IMR-90 (cell line): ENCODE results near the gene RNF223. TPM values are rescaled to one million over a fixed set of nuclear protein-coding genes. Genes with fewer than 3 reads are reported as not detected.

Source experiments
- ATAC-seq: fragments of 200-7000 bp; cut with Tn5 transposase; 2 replicates; pipeline ENCODE4 v1.9.1; 2020; ENCODE audit warnings: low read depth, mild to moderate bottlenecking, moderate library complexity
- BruUV-seq: library from RNA; stranded (reverse); fragments of 400-500 nt; replicated peaks from 2 replicates; lab custom pipeline; 2021; lab: Mats Ljungman, UMichigan
- CTCF ChIA-PET: fragments of 300-600 bp; formaldehyde crosslinking; extraction: SDS; loops from one replicate; lab custom pipeline; 2021; ENCODE audit warnings: antibody characterized with exemption; lab: Yijun Ruan, JAX
- POLR2A ChIA-PET: fragments of 300-600 bp; sonication (Branson Sonifier 250); formaldehyde crosslinking; loops from one replicate; lab custom pipeline; 2022; ENCODE audit warnings: antibody characterized with exemption; ENCODE audit not compliant: unreplicated experiment; lab: Charles Lee
- DNase-seq: peaks from one replicate; pipeline ENCODE4 v3.0.0; 2013
- H2AFZ ChIP-seq: replicated peaks from 2 replicates; pipeline ENCODE3; 2013; ENCODE audit warnings: low read length, mild to moderate bottlenecking; ENCODE audit not compliant: poor library complexity
- H2AK5ac ChIP-seq: 2 replicates; pipeline ENCODE4 v1.6.1; 2013; ENCODE audit warnings: low read depth, low read length, inconsistent platforms
- H2AK9ac ChIP-seq: replicated peaks from 2 replicates; pipeline ENCODE3; 2013; ENCODE audit warnings: mild to moderate bottlenecking, low read depth, low read length, moderate library complexity; ENCODE audit not compliant: poor library complexity
- H2BK120ac ChIP-seq: 2 replicates; pipeline ENCODE4 v1.6.1; 2013; ENCODE audit warnings: low read depth, low read length, inconsistent platforms
- H2BK15ac ChIP-seq: 3 replicates; pipeline ENCODE4 v1.6.1; 2013; ENCODE audit warnings: low read depth, low read length, inconsistent platforms
- H2BK20ac ChIP-seq: 2 replicates; pipeline ENCODE4 v1.6.1; 2013; ENCODE audit warnings: low read depth, mild to moderate bottlenecking, inconsistent platforms, low read length, moderate library complexity
- H2BK5ac ChIP-seq: 2 replicates; pipeline ENCODE4 v1.6.1; 2013; ENCODE audit warnings: mild to moderate bottlenecking, low read depth, low read length, inconsistent platforms; ENCODE audit not compliant: poor library complexity, severe bottlenecking
- H3K14ac ChIP-seq: replicated peaks from 2 replicates; pipeline ENCODE4 v1.6.1; 2013; ENCODE audit warnings: low read depth, low read length, inconsistent platforms
- H3K18ac ChIP-seq: 2 replicates; pipeline ENCODE4 v1.6.1; 2013; ENCODE audit warnings: low read depth, low read length, control low read depth
- H3K23ac ChIP-seq: 2 replicates; pipeline ENCODE4 v1.6.1; 2013; ENCODE audit warnings: low read depth, low read length, inconsistent platforms
- H3K27ac ChIP-seq: 2 replicates; pipeline ENCODE4 v1.5.1; 2013; ENCODE audit warnings: mild to moderate bottlenecking, control low read depth, low read length; ENCODE audit not compliant: insufficient read depth
- H3K27me3 ChIP-seq: 2 replicates; pipeline ENCODE4 v1.6.1; 2013; ENCODE audit warnings: low read length; ENCODE audit not compliant: control insufficient read depth, insufficient read depth
- H3K36me3 ChIP-seq: 2 replicates; pipeline ENCODE4 v1.6.1; 2013; ENCODE audit warnings: low read length, mixed read lengths; ENCODE audit not compliant: control insufficient read depth, insufficient read depth
- H3K4ac ChIP-seq: 2 replicates; pipeline ENCODE4 v1.6.1; 2013; ENCODE audit warnings: low read depth, low read length, inconsistent platforms
- H3K4me1 ChIP-seq: 2 replicates; pipeline ENCODE4 v1.6.1; 2013; ENCODE audit warnings: low read length, mixed read lengths; ENCODE audit not compliant: control insufficient read depth, insufficient read depth
- H3K4me2 ChIP-seq: 2 replicates; pipeline ENCODE4 v1.6.1; 2013; ENCODE audit warnings: low read depth, mild to moderate bottlenecking, control low read depth, low read length, moderate library complexity
- H3K4me3 ChIP-seq: 2 replicates; pipeline ENCODE4 v1.5.1; 2013; ENCODE audit warnings: low read depth, mild to moderate bottlenecking, control low read depth, low read length, moderate library complexity; ENCODE audit not compliant: insufficient read depth
- H3K56ac ChIP-seq: 2 replicates; pipeline ENCODE4 v1.6.1; 2013; ENCODE audit warnings: low read length, inconsistent platforms; ENCODE audit not compliant: insufficient read depth; ENCODE audit errors: extremely low read depth
- H3K79me1 ChIP-seq, 2 experiments: 2 replicates each; pipeline ENCODE4 v1.6.1; 2013; ENCODE audit warnings: low read length in 2 of 2, inconsistent platforms in 1 of 2, low read depth in 1 of 2
- H3K9ac ChIP-seq: 2 replicates; pipeline ENCODE4 v1.6.1; 2013; ENCODE audit warnings: low read depth, low read length, control low read depth
- H3K9me1 ChIP-seq: 2 replicates; pipeline ENCODE4 v1.6.1; 2013; ENCODE audit warnings: low read length, inconsistent platforms; ENCODE audit not compliant: insufficient read depth
- H3K9me3 ChIP-seq: 2 replicates; pipeline ENCODE4 v1.6.1; 2013; ENCODE audit warnings: low read length; ENCODE audit not compliant: control insufficient read depth, insufficient read depth
- H4K20me1 ChIP-seq: 2 replicates; pipeline ENCODE4 v1.6.1; 2013; ENCODE audit warnings: low read length, inconsistent platforms; ENCODE audit not compliant: insufficient read depth
- H4K5ac ChIP-seq: 2 replicates; pipeline ENCODE4 v1.6.1; 2013; ENCODE audit warnings: mild to moderate bottlenecking, low read depth, low read length, control low read depth
- H4K8ac ChIP-seq, 2 experiments: 2 replicates each; pipeline ENCODE4 v1.6.1; 2013; ENCODE audit warnings: low read depth in 2 of 2, low read length in 2 of 2, control low read depth in 1 of 2, inconsistent platforms in 1 of 2
- H4K91ac ChIP-seq: 2 replicates; pipeline ENCODE4 v1.6.1; 2013; ENCODE audit warnings: low read depth, low read length, inconsistent platforms; ENCODE audit not compliant: insufficient read depth
- BHLHE40 ChIP-seq: fragments of 150-350 bp; IDR thresholded peaks from 2 replicates; pipeline ENCODE4 v1.6.1; 2016; ENCODE audit warnings: mild to moderate bottlenecking, low read depth, low read length
- CEBPB ChIP-seq: IDR thresholded peaks from 2 replicates; pipeline ENCODE4 v1.6.1; 2012; ENCODE audit warnings: low read depth, low read length, improper control_type of control experiment
- CHD1 ChIP-seq: IDR thresholded peaks from 2 replicates; pipeline ENCODE4 v1.6.1; 2012; ENCODE audit warnings: low read depth, low read length, improper control_type of control experiment
- CTCF ChIP-seq: conservative IDR thresholded peaks from 2 replicates; pipeline ENCODE4 v1.5.1; 2012; ENCODE audit warnings: mild to moderate bottlenecking, low read depth, low read length, improper control_type of control experiment
- ELK1 ChIP-seq: fragments of 150-350 bp; IDR thresholded peaks from 2 replicates; pipeline ENCODE4 v1.6.1; 2016; ENCODE audit warnings: low read depth, mild to moderate bottlenecking, low read length, moderate library complexity, borderline replicate concordance
- FOS ChIP-seq: fragments of 150-350 bp; IDR thresholded peaks from 2 replicates; pipeline ENCODE4 v1.6.1; 2016; ENCODE audit warnings: low read depth, low read length
- MAFK ChIP-seq: IDR thresholded peaks from 2 replicates; pipeline ENCODE4 v1.6.1; 2012; ENCODE audit warnings: low read depth, low read length, improper control_type of control experiment
- MAZ ChIP-seq: IDR thresholded peaks from 2 replicates; pipeline ENCODE4 v1.6.1; 2012; ENCODE audit warnings: low read depth, mild to moderate bottlenecking, low read length, improper control_type of control experiment, moderate library complexity, borderline replicate concordance
- MXI1 ChIP-seq: IDR thresholded peaks from 2 replicates; pipeline ENCODE4 v1.6.1; 2012; ENCODE audit warnings: low read depth, mild to moderate bottlenecking, low read length, moderate library complexity, borderline replicate concordance
- NFE2L2 ChIP-seq: fragments of 150-350 bp; IDR thresholded peaks from 2 replicates; pipeline ENCODE4 v1.6.1; 2016; ENCODE audit warnings: low read depth, mild to moderate bottlenecking, low read length
- POLR2A ChIP-seq: IDR thresholded peaks from 2 replicates; pipeline ENCODE4 v1.6.1; 2012; ENCODE audit warnings: mild to moderate bottlenecking, low read depth, low read length
- RAD21 ChIP-seq: IDR thresholded peaks from 2 replicates; pipeline ENCODE4 v1.6.1; 2012; ENCODE audit warnings: low read length, improper control_type of control experiment
- RCOR1 ChIP-seq: IDR thresholded peaks from 2 replicates; pipeline ENCODE4 v1.6.1; 2012; ENCODE audit warnings: mild to moderate bottlenecking, low read length, improper control_type of control experiment; ENCODE audit not compliant: insufficient replicate concordance
- RFX5 ChIP-seq: IDR thresholded peaks from 2 replicates; pipeline ENCODE4 v1.8.0; 2012; ENCODE audit warnings: low read depth, mild to moderate bottlenecking, low read length, moderate library complexity
- SMC3 ChIP-seq: fragments of 150-350 bp; IDR thresholded peaks from 2 replicates; pipeline ENCODE4 v1.6.1; 2016; ENCODE audit warnings: low read depth, mild to moderate bottlenecking, antibody characterized with exemption, low read length, moderate library complexity
- WGBS, 2 experiments: methylation state at CpG; one replicate each; pipeline versions ENCODE4 v1.1.5 to v1.1.7; 2013; ENCODE audit warnings: missing lambda C conversion rate in 2 of 2; ENCODE audit not compliant: insufficient read length in 1 of 2; ENCODE audit errors: extremely low coverage in 2 of 2; 5-methylcytosine and 5-hydroxymethylcytosine counted together
- dilution Hi-C: fragments of 300-500 bp; cut with HindIII; formaldehyde crosslinking; loops from one replicate; pipeline ENCODE4 v1.14.3; 2018; ENCODE audit warnings: low sequenced_read_pairs; ENCODE audit not compliant: unreplicated experiment
- in situ Hi-C: fragments of 300-500 bp; cut with MboI; formaldehyde crosslinking; loops from 3 replicates; pipeline ENCODE4 v1.14.3; 2019; ENCODE audit warnings: low sequenced_read_pairs, inconsistent platforms, mixed read lengths
- intact Hi-C: fragments of 100-400 bp; cut with micrococcal nuclease; formaldehyde crosslinking; loops from 2 replicates; pipeline ENCODE4 v1.10.0; 2022
- polyA plus RNA-seq, 3 experiments: library from polyadenylated mRNA; depleted of rRNA; stranded (reverse); fragments of >200 nt; gene quantifications; 2 replicates each; pipeline ENCODE4 v1.2.3, GENCODE V29; 2012; ENCODE audit warnings: low replicate concordance in 1 of 3
- total RNA-seq: library from RNA; depleted of rRNA; stranded (reverse); fragments of >200 nt; gene quantifications from 2 replicates; pipeline ENCODE4 v1.2.3, GENCODE V29; 2012
- TF ChIP-seq, protein P1 (sequence below): fragments of 150-350 bp; IDR thresholded peaks from 2 replicates; pipeline ENCODE4 v1.6.1; 2017; ENCODE audit warnings: mild to moderate bottlenecking, antibody characterized with exemption, low read length, low read depth

The RNF223 gene
- total and polyA plus RNA-seq, 2 of the 4 experiments (the other 2 are of a cell fraction): not detected

DNA sequence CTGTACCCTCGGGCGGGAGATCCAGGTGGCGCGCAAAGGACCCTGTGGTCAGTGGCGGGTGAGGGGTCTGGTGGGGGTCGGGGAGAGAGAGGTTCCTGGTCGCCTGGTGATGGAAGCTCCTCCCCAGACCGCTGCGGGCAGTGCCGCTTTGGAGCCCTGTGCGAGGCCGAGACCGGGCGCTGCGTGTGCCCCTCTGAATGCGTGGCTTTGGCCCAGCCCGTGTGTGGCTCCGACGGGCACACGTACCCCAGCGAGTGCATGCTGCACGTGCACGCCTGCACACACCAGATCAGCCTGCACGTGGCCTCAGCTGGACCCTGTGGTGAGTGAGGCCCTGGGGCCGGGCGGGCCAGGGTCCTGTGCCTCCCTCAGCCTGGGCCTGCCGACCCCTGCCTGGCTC, 30.7 kb downstream of the RNF223 start:
- no peaks in the 10 kb centered on the region for H3K9me3 ChIP-seq
- no peak overlapping the region for H3K4ac ChIP-seq
- H3K18ac ChIP-seq: no peak overlapping the region
- no peak overlapping the region for H2BK5ac ChIP-seq
- H2AK5ac ChIP-seq: no peak overlapping the region
- no peak overlapping the region for H2BK120ac ChIP-seq
- H3K27me3 ChIP-seq: no peaks in the 10 kb centered on the region
- H4K8ac ChIP-seq: no peak overlapping the region
- in situ Hi-C loops (no loop called here), intact Hi-C loops (no loop called here), dilution Hi-C loops (no loop called here)
- peaks cover 34% of the 10 kb centered on the region for H4K20me1 ChIP-seq
- H3K27ac ChIP-seq: no peak overlapping the region
- no peak overlapping the region for H3K23ac ChIP-seq
- no peak overlapping the region for H2AK9ac ChIP-seq
- no peak overlapping the region for H3K4me2 ChIP-seq
- CTCF ChIA-PET: no interaction called here
- no peak overlapping the region for H3K4me3 ChIP-seq
- 96% methylated on average over 13 of the region's 27 CpGs; no CpG with 5 or more reads in 1 of the 2 experiments for WGBS, 2 experiments
- DNase-seq (no peak), ATAC-seq (no peak)
- no peak for TF ChIP-seq CEBPB
- TF ChIP-seq, protein P1, sequence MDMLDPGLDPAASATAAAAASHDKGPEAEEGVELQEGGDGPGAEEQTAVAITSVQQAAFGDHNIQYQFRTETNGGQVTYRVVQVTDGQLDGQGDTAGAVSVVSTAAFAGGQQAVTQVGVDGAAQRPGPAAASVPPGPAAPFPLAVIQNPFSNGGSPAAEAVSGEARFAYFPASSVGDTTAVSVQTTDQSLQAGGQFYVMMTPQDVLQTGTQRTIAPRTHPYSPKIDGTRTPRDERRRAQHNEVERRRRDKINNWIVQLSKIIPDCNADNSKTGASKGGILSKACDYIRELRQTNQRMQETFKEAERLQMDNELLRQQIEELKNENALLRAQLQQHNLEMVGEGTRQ: no peak
- TF ChIP-seq POLR2A: no peak
- TF ChIP-seq RFX5: no peak
- TF ChIP-seq NFE2L2: no peak
- TF ChIP-seq CHD1: no peak
- no peak for TF ChIP-seq CTCF
- TF ChIP-seq FOS: no peak
- no peak for TF ChIP-seq MXI1
- TF ChIP-seq RAD21: no peak
- TF ChIP-seq MAZ: no peak
- TF ChIP-seq SMC3: no peak
- no peak for TF ChIP-seq ELK1
- no peak for TF ChIP-seq MAFK
- no peak for TF ChIP-seq BHLHE40
- TF ChIP-seq RCOR1: no peak
- no peak overlapping the region for H2BK15ac ChIP-seq
- no peak overlapping the region for H3K56ac ChIP-seq
- POLR2A ChIA-PET: no interaction called here
- peaks cover 7% of the 10 kb centered on the region for H3K4me1 ChIP-seq
- H3K36me3 ChIP-seq: peaks cover 57% of the 10 kb centered on the region
- H2AFZ ChIP-seq: no peak overlapping the region
- no TSS peak for BruUV-seq
- H4K91ac ChIP-seq: no peak overlapping the region
- no peak overlapping the region for H3K9ac ChIP-seq
- H3K9me1 ChIP-seq: 0 out of 2 replicates have a peak, but pooled peaks cover 2% of the 10 kb centered on the region
- H3K14ac ChIP-seq: no peak overlapping the region
- peaks cover 5 to 22% of the 10 kb centered on the region in 2 experiments for H3K79me1 ChIP-seq
- H2BK20ac ChIP-seq: no peak overlapping the region
- H4K5ac ChIP-seq: no peak overlapping the region
